AG09319 (cell line): ENCODE results near the gene STAM2.
"Not testable (repeated sequence)": the region's sequence is repeated elsewhere in the genome, so short reads cannot be mapped to it uniquely, and the experiment has no call there.

Source experiments
- DNase-seq: peaks from one replicate; pipeline ENCODE4 v3.0.0-alpha.2; 2010; ENCODE audit warnings: low read depth; ENCODE audit errors: extremely low read depth
- CTCF ChIP-seq: IDR thresholded peaks from 2 replicates; pipeline ENCODE4 v1.5.1; 2011; ENCODE audit warnings: low read depth, mild to moderate bottlenecking, inconsistent platforms, low read length, moderate library complexity

The STAM2 gene

GRCh38 chr2:152200565-152201465, 25.3 kb upstream of the STAM2 start:
- peak; percentile 78 for DNase-seq
- TF ChIP-seq CTCF: no peak

- no peak for TF ChIP-seq CTCF
- no peak for DNase-seq
Observed at GRCh38 chr2:152200101-152200500, 24.5 kb upstream of the STAM2 start.

- DNase-seq: no peak
- no peak for TF ChIP-seq CTCF
Observed at GRCh38 chr2:152198499-152198898, 22.9 kb upstream of the STAM2 start.

- DNase-seq: not testable (repeated sequence)
Observed at GRCh38 chr2:152197508-152198284, 22.1 kb upstream of the STAM2 start.

- peak; percentile 30 for DNase-seq
- peak; percentile 88 for TF ChIP-seq CTCF
Observed at GRCh38 chr2:152189622-152190495, 14.3 kb upstream of the STAM2 start.

GRCh38 chr2:152186808-152187207, 11.2 kb upstream of the STAM2 start:
- DNase-seq: not testable (repeated sequence)

GRCh38 chr2:152186262-152186661, 10.7 kb upstream of the STAM2 start:
- DNase-seq: no peak
- no peak for TF ChIP-seq CTCF
